H1 (cell line): ENCODE measurements around the gene NR0B2. TPM values are rescaled to one million over a fixed set of nuclear protein-coding genes. Genes with fewer than 3 reads are reported as not detected.

ENCODE experiments used
- CTCF ChIA-PET: fragments of 300-600 bp; sonication (Branson Sonifier 250); formaldehyde crosslinking; loops from one replicate; lab custom pipeline; 2021; ENCODE audit not compliant: partially characterized antibody; lab: Charles Lee
- POLR2A ChIA-PET: fragments of 300-600 bp; sonication (Branson Sonifier 250); formaldehyde crosslinking; loops from one replicate; lab custom pipeline; 2021; ENCODE audit warnings: inconsistent platforms; ENCODE audit not compliant: partially characterized antibody; lab: Charles Lee
- DNase-seq, 2 experiments: peaks; one replicate each; pipeline versions ENCODE4 v3.0.0 to v3.0.0-alpha.2; 2010 to 2022; ENCODE audit warnings: low spot score in 2 of 2, low read depth in 1 of 2, mixed read lengths in 1 of 2
- FAIRE-seq: peaks from 2 replicates; lab custom pipeline; 2011; peaks lifted over from hg19 to GRCh38; lab: Jason Lieb, UNC
- H2AFZ ChIP-seq: 2 replicates; pipeline ENCODE4 v1.8.1; 2012; ENCODE audit warnings: low read length, inconsistent platforms
- H2AK5ac ChIP-seq: 2 replicates; pipeline ENCODE4 v1.6.1; 2013; ENCODE audit warnings: low read depth, low read length
- H2BK120ac ChIP-seq: replicated peaks from 2 replicates; pipeline ENCODE3; 2013; ENCODE audit warnings: low read depth, low read length, inconsistent platforms
- H2BK12ac ChIP-seq: 2 replicates; pipeline ENCODE4 v1.6.1; 2013; ENCODE audit warnings: low read depth, low read length
- H2BK15ac ChIP-seq: 2 replicates; pipeline ENCODE4 v1.6.1; 2013; ENCODE audit warnings: low read length
- H2BK20ac ChIP-seq: 2 replicates; pipeline ENCODE4 v1.6.1; 2013; ENCODE audit warnings: low read length
- H2BK5ac ChIP-seq: 2 replicates; pipeline ENCODE4 v1.6.1; 2013; ENCODE audit warnings: low read depth, low read length
- H3K14ac ChIP-seq: 2 replicates; pipeline ENCODE4 v1.6.1; 2013; ENCODE audit warnings: inconsistent platforms; ENCODE audit not compliant: insufficient read length
- H3K18ac ChIP-seq: 2 replicates; pipeline ENCODE4 v1.6.1; 2013; ENCODE audit warnings: low read length; ENCODE audit errors: extremely low read depth
- H3K23ac ChIP-seq: 2 replicates; pipeline ENCODE4 v1.6.1; 2013; ENCODE audit warnings: inconsistent platforms; ENCODE audit not compliant: insufficient read length
- H3K23me2 ChIP-seq: 2 replicates; pipeline ENCODE4 v1.6.1; 2013; ENCODE audit warnings: low read depth, low read length
- H3K27ac ChIP-seq: 2 replicates; pipeline ENCODE4 v1.6.1; 2011; ENCODE audit warnings: low read depth, low read length, inconsistent platforms
- H3K27me3 ChIP-seq, 4 experiments: replicated peaks in 1 of 4; 1 replicate in 1 of 4; 2 replicates in 3 of 4; pipeline versions ENCODE4 v1.6.1 to v1.8.1; 2011 to 2013; ENCODE audit warnings: low read length in 3 of 4, mild to moderate bottlenecking in 3 of 4, inconsistent platforms in 2 of 4, mixed read lengths in 2 of 4, moderate library complexity in 1 of 4; ENCODE audit not compliant: control insufficient read depth in 3 of 4, insufficient read depth in 3 of 4; ENCODE audit errors: extremely low read depth in 1 of 4
- H3K36me3 ChIP-seq, 4 experiments: 2 replicates each; pipeline versions ENCODE4 v1.6.1 to v1.8.1; 2011 to 2013; ENCODE audit warnings: mild to moderate bottlenecking in 4 of 4, low read length in 3 of 4, moderate library complexity in 2 of 4, control low read depth in 1 of 4, inconsistent platforms in 1 of 4; ENCODE audit not compliant: insufficient read depth in 4 of 4, control insufficient read depth in 2 of 4
- H3K4ac ChIP-seq: replicated peaks from 2 replicates; pipeline ENCODE3; 2013; ENCODE audit warnings: low read length, low read depth, mixed read lengths, inconsistent platforms; ENCODE audit not compliant: insufficient read length
- H3K4me1 ChIP-seq, 4 experiments: replicated peaks in 1 of 4; 1 replicate in 1 of 4; 2 replicates in 3 of 4; pipeline versions ENCODE4 v1.6.1 to v1.8.1; 2011 to 2013; ENCODE audit warnings: low read length in 3 of 4, inconsistent platforms in 2 of 4, mixed read lengths in 1 of 4; ENCODE audit not compliant: insufficient read depth in 4 of 4, control insufficient read depth in 3 of 4
- H3K4me2 ChIP-seq, 2 experiments: 2 replicates each; pipeline versions ENCODE4 v1.6.1 to v1.8.1; 2011 to 2013; ENCODE audit warnings: low read depth in 2 of 2, low read length in 2 of 2, control low read depth in 1 of 2, inconsistent platforms in 1 of 2, mild to moderate bottlenecking in 1 of 2; ENCODE audit not compliant: insufficient read depth in 1 of 2
- H3K4me3 ChIP-seq, 4 experiments: fragments of 200-600, 300-600 bp in 1 of 4; sonication (generic), shearing (Covaris generic), sonication (Bioruptor Twin) in 1 of 4; 2 replicates each; pipeline versions ENCODE4 v1.5.1 to v1.8.1; 2011 to 2016; ENCODE audit warnings: low read length in 4 of 4, low read depth in 3 of 4, control low read depth in 2 of 4, inconsistent platforms in 2 of 4, mild to moderate bottlenecking in 2 of 4, mixed read lengths in 1 of 4, moderate library complexity in 1 of 4; ENCODE audit not compliant: insufficient read depth in 2 of 4; ENCODE audit errors: extremely low read depth in 1 of 4
- H3K56ac ChIP-seq: replicated peaks from 2 replicates; pipeline ENCODE3; 2013; ENCODE audit warnings: low read depth, mild to moderate bottlenecking, mixed read lengths, low read length, inconsistent platforms; ENCODE audit not compliant: insufficient read length
- H3K79me1 ChIP-seq: 2 replicates; pipeline ENCODE4 v1.6.1; 2013; ENCODE audit warnings: low read depth, low read length, control low read depth
- H3K79me2 ChIP-seq, 2 experiments: 2 replicates each; pipeline versions ENCODE4 v1.6.1 to v1.8.1; 2012 to 2013; ENCODE audit warnings: low read length in 2 of 2, mild to moderate bottlenecking in 2 of 2, inconsistent platforms in 1 of 2; ENCODE audit not compliant: insufficient read depth in 2 of 2, control insufficient read depth in 1 of 2
- H3K9ac ChIP-seq, 4 experiments: replicated peaks in 1 of 4; 1 replicate in 1 of 4; 2 replicates in 3 of 4; pipeline versions ENCODE4 v1.6.1 to v1.8.1; 2011 to 2013; ENCODE audit warnings: low read depth in 3 of 4, low read length in 3 of 4, control low read depth in 2 of 4, mild to moderate bottlenecking in 2 of 4, moderate library complexity in 2 of 4, inconsistent platforms in 1 of 4; ENCODE audit errors: extremely low read depth in 1 of 4
- H3K9me3 ChIP-seq, 2 experiments: 2 replicates each; pipeline versions ENCODE4 v1.6.1 to v1.8.1; 2012 to 2013; ENCODE audit warnings: mild to moderate bottlenecking in 2 of 2, moderate library complexity in 2 of 2, control low read depth in 1 of 2, inconsistent platforms in 1 of 2, low read depth in 1 of 2, low read length in 1 of 2, mixed read lengths in 1 of 2; ENCODE audit not compliant: insufficient read depth in 2 of 2
- H4K20me1 ChIP-seq, 2 experiments: replicated peaks in 1 of 2; 2 replicates each; pipeline versions ENCODE3 to v1.8.1; 2011 to 2013; ENCODE audit warnings: inconsistent platforms in 2 of 2, low read length in 2 of 2, mild to moderate bottlenecking in 1 of 2; ENCODE audit not compliant: insufficient read depth in 2 of 2, control insufficient read depth in 1 of 2
- H4K5ac ChIP-seq: 2 replicates; pipeline ENCODE4 v1.6.1; 2013; ENCODE audit warnings: low read length, low read depth, mixed read lengths, inconsistent platforms; ENCODE audit not compliant: insufficient read length
- H4K8ac ChIP-seq: 2 replicates; pipeline ENCODE4 v1.8.0; 2013; ENCODE audit warnings: mild to moderate bottlenecking, moderate library complexity, low read length, inconsistent platforms; ENCODE audit not compliant: insufficient read depth; ENCODE audit errors: extremely low read depth
- H4K91ac ChIP-seq: replicated peaks from 2 replicates; pipeline ENCODE3; 2013; ENCODE audit warnings: low read length, mixed read lengths, inconsistent platforms; ENCODE audit not compliant: insufficient read length
- BRCA1 ChIP-seq: IDR thresholded peaks from 2 replicates; pipeline ENCODE4 v1.6.1; 2012; ENCODE audit warnings: low read depth, low read length, improper control_type of control experiment
- CEBPB ChIP-seq: IDR thresholded peaks from 2 replicates; pipeline ENCODE4 v1.6.1; 2012; ENCODE audit warnings: low read depth, low read length
- CHD1 ChIP-seq: IDR thresholded peaks from 2 replicates; pipeline ENCODE4 v1.6.1; 2012; ENCODE audit warnings: low read depth, low read length, improper control_type of control experiment
- CREB1 ChIP-seq: IDR thresholded peaks from 2 replicates; pipeline ENCODE4 v1.6.1; 2012; ENCODE audit warnings: inconsistent platforms
- EZH2 ChIP-seq: fragments of 200-600 bp; sonication (generic); IDR thresholded peaks from 2 replicates; pipeline ENCODE4 v1.7.1; 2012; ENCODE audit warnings: low read depth, mild to moderate bottlenecking, moderate library complexity, low read length, inconsistent platforms; ENCODE audit not compliant: severe bottlenecking
- FOSL1 ChIP-seq: IDR thresholded peaks from 2 replicates; pipeline ENCODE4 v1.6.1; 2011; ENCODE audit warnings: mild to moderate bottlenecking, low read depth, low read length, moderate library complexity; ENCODE audit not compliant: insufficient read depth
- GABPA ChIP-seq: IDR thresholded peaks from 2 replicates; pipeline ENCODE4 v1.6.1; 2011; ENCODE audit warnings: mild to moderate bottlenecking, low read length, moderate library complexity, borderline replicate concordance; ENCODE audit not compliant: insufficient read depth
- KDM1A ChIP-seq: fragments of 200-600, 300-600 bp; sonication (generic); IDR thresholded peaks from 2 replicates; pipeline ENCODE4 v1.7.1; 2016; ENCODE audit warnings: mild to moderate bottlenecking, low read length, borderline replicate concordance
- MAFK ChIP-seq: IDR thresholded peaks from 2 replicates; pipeline ENCODE4 v1.6.1; 2012; ENCODE audit warnings: low read depth, mild to moderate bottlenecking, improper control_type of control experiment, low read length
- MAX ChIP-seq: IDR thresholded peaks from 2 replicates; pipeline ENCODE4 v1.6.1; 2012; ENCODE audit warnings: inconsistent platforms
- RBBP5 ChIP-seq: IDR thresholded peaks from 2 replicates; pipeline ENCODE4 v1.7.1; 2012; ENCODE audit warnings: low read depth, mild to moderate bottlenecking, inconsistent platforms, low read length, moderate library complexity, borderline replicate concordance
- RFX5 ChIP-seq: IDR thresholded peaks from 2 replicates; pipeline ENCODE4 v1.6.1; 2011; ENCODE audit warnings: low read depth, low read length, improper control_type of control experiment, borderline replicate concordance
- SIRT6 ChIP-seq: IDR thresholded peaks from one replicate; pipeline ENCODE4 v1.7.1; 2012; ENCODE audit warnings: low read length, inconsistent platforms
- SP1 ChIP-seq: IDR thresholded peaks from 2 replicates; pipeline ENCODE4 v1.6.1; 2011; ENCODE audit warnings: low read depth, low read length
- YY1 ChIP-seq: IDR thresholded peaks from 2 replicates; pipeline ENCODE4 v1.6.1; 2011; ENCODE audit warnings: low read depth, mild to moderate bottlenecking, low read length
- WGBS, 2 experiments: shearing (Covaris generic) in 1 of 2; methylation state at CpG; one replicate each; pipeline versions ENCODE4 v1.1.6 to v1.1.7; 2013 to 2015; ENCODE audit warnings: low lambda C conversion rate in 2 of 2, mixed read lengths in 2 of 2, inconsistent platforms in 1 of 2, low coverage in 1 of 2, missing lambda C conversion rate in 1 of 2; ENCODE audit not compliant: insufficient replicate concordance in 2 of 2, insufficient coverage in 1 of 2, insufficient read length in 1 of 2; ENCODE audit errors: extremely low coverage in 1 of 2, missing lambda C conversion rate in 1 of 2; 5-methylcytosine and 5-hydroxymethylcytosine counted together
- polyA plus RNA-seq, 7 experiments: library from polyadenylated mRNA; depleted of rRNA in 3 of 7; stranded (reverse) in 5 of 7; unstranded in 2 of 7; fragments of >200 nt in 5 of 7; fragments of 200-250 nt in 2 of 7; gene quantifications; 1 replicate in 5 of 7; 2 replicates in 1 of 7; 4 replicates in 1 of 7; pipeline versions ENCODE4 v1.2.1 to v1.2.3, GENCODE V29; 2011 to 2013; ENCODE audit warnings: missing spikeins in 2 of 7, mixed read lengths in 2 of 7
- total RNA-seq: library from RNA; stranded (reverse); fragmentation: NEBNext Ultra II Directional; extraction: Animal tissue kit (Norgen Biotek cat#: 25700); gene quantifications from 2 replicates; pipeline ENCODE4 v1.2.1, GENCODE V29; 2021

NR0B2 gene
- total and polyA plus RNA-seq, 2 of the 8 experiments (the other 6 are each of a cell fraction or from before 2014, with no cell fraction given) = not detected

GRCh38 chr1:26912147-26912490 is 1.7 kb downstream of the NR0B2 start:
- Histone ChIP-seq H3K27ac (no peak overlapping the region), H3K4ac (no peak overlapping the region), H4K5ac (no peak overlapping the region), H2AK5ac (no peak overlapping the region), H3K27me3 (peaks cover 0 to 2% (median 0%) of the 10 kb centered on the region in 4 experiments; a peak in 2 of 7 replicates), H3K4me2 (no peak overlapping the region), H4K20me1 (peaks cover 0 to 2% of the 10 kb centered on the region in 2 experiments), H2BK15ac (no peak overlapping the region), H3K14ac (no peak overlapping the region), H2BK12ac (no peak overlapping the region), H2BK120ac (no peak overlapping the region), H2BK20ac (no peak overlapping the region), H3K36me3 (no peaks in the 10 kb centered on the region), H4K8ac (no peak overlapping the region), H3K79me2 (no peaks in the 10 kb centered on the region), H3K9ac (no peak overlapping the region), H4K91ac (no peak overlapping the region), H3K9me3 (no peaks in the 10 kb centered on the region), H3K4me1 (no peaks in the 10 kb centered on the region), H3K79me1 (no peaks in the 10 kb centered on the region), H2AFZ (no peak overlapping the region), H3K23ac (no peak overlapping the region), H3K56ac (no peak overlapping the region), H3K23me2 (no peaks in the 10 kb centered on the region), H3K4me3 (no peak overlapping the region), H3K18ac (no peak overlapping the region), H2BK5ac (no peak overlapping the region)
- DNase-seq (no peak), FAIRE-seq (no peak)
- POLR2A ChIA-PET = interaction anchor here (2.1 to 2.5 kb wide), 2 partner anchors 8 to 10 kb away, joined by 7 to 9 read pairs; partner anchors contain the start of gene NUDC
- CTCF ChIA-PET = no interaction called here
- 66% methylated on average over 2 of the region's 2 CpGs; no CpG with 5 or more reads in 1 of the 2 experiments for WGBS, 2 experiments
- TF ChIP-seq RFX5 (no peak), KDM1A (no peak), CEBPB (no peak), CREB1 (no peak), SIRT6 (no peak), EZH2 (no peak), FOSL1 (no peak), BRCA1 (no peak), SP1 (no peak), CHD1 (no peak), RBBP5 (no peak), MAFK (no peak), GABPA (no peak), YY1 (no peak), MAX (no peak)
